Stimulated activated CD4-positive, alpha-beta T cell treated with anti-CD3 and anti-CD28 coated beads, Interleukin-1b, Interleukin-23, amount 100 ng/mL, for 48 hours (primary cell): Measurements from ENCODE around the gene GSTM5.
"Not testable (repeated sequence)": the region's sequence is repeated elsewhere in the genome, so short reads cannot be mapped to it uniquely, and the experiment has no call there.

Source experiments
- DNase-seq: peaks from one replicate; pipeline ENCODE4 v3.0.0-alpha.2; 2020

GSTM5 gene

GRCh38 chr1:109697861-109698260 lies 14.2 kb upstream of the GSTM5 start:
- not testable (repeated sequence) for DNase-seq

- not testable (repeated sequence) for DNase-seq
Measured at GRCh38 chr1:109702940-109703339, 9.1 kb upstream of the GSTM5 start.

- no peak for DNase-seq
Measured at GRCh38 chr1:109704173-109704572, 7.9 kb upstream of the GSTM5 start.

GRCh38 chr1:109705411-109705810 lies 6.6 kb upstream of the GSTM5 start:
- no peak for DNase-seq

GRCh38 chr1:109708949-109709348 lies 3.1 kb upstream of the GSTM5 start:
- not testable (repeated sequence) for DNase-seq

GRCh38 chr1:109709822-109710221 lies 2.2 kb upstream of the GSTM5 start:
- not testable (repeated sequence) for DNase-seq

- DNase-seq: no peak
Measured at GRCh38 chr1:109712321-109712864, 342 bp downstream of the GSTM5 start.

GRCh38 chr1:109713636-109714035 lies 1.6 kb downstream of the GSTM5 start:
- DNase-seq: no peak

- DNase-seq: no peak
Measured at GRCh38 chr1:109714661-109715372, 2.8 kb downstream of the GSTM5 start.

- no peak for DNase-seq
Measured at GRCh38 chr1:109716121-109716520, 4.1 kb downstream of the GSTM5 start.

- DNase-seq: no peak
Measured at GRCh38 chr1:109716570-109717090, 4.6 kb downstream of the GSTM5 start.

- DNase-seq: no peak
Measured at GRCh38 chr1:109717729-109718128, 5.7 kb downstream of the GSTM5 start.

- no peak for DNase-seq
Measured at GRCh38 chr1:109718495-109718894, 6.4 kb downstream of the GSTM5 start.

GRCh38 chr1:109719337-109719837 lies 7.3 kb downstream of the GSTM5 start:
- no peak for DNase-seq

GRCh38 chr1:109721042-109721441 lies 9.0 kb downstream of the GSTM5 start:
- no peak for DNase-seq

GRCh38 chr1:109721971-109722370 lies 9.9 kb downstream of the GSTM5 start:
- no peak for DNase-seq

GRCh38 chr1:109722908-109723691 lies 11.0 kb downstream of the GSTM5 start:
- no peak for DNase-seq

- no peak for DNase-seq
Measured at GRCh38 chr1:109724933-109725332, 12.9 kb downstream of the GSTM5 start.

GRCh38 chr1:109725510-109725909 lies 13.5 kb downstream of the GSTM5 start:
- no peak for DNase-seq

GRCh38 chr1:109726007-109726406 lies 14.0 kb downstream of the GSTM5 start:
- DNase-seq: no peak

- no peak for DNase-seq
Measured at GRCh38 chr1:109726728-109727373, 14.8 kb downstream of the GSTM5 start.

- DNase-seq: no peak
Measured at GRCh38 chr1:109728870-109729269, 16.8 kb downstream of the GSTM5 start.

- DNase-seq: no peak
Measured at GRCh38 chr1:109730666-109731065, 18.6 kb downstream of the GSTM5 start.
